Hematopoietic multipotent progenitor cell treated with erythropoietin and hydrocortisone succinate and interleukin-3 and kit ligand, for 8 days (in vitro differentiated cells): ENCODE results near the gene PLEKHG3.

ENCODE experiments used
- DNase-seq: peaks from one replicate; pipeline ENCODE4 v3.0.0-alpha.2; 2015

PLEKHG3 gene

GRCh38 chr14:64728856-64729255 is 24.6 kb downstream of the PLEKHG3 start:
- no peak for DNase-seq

GRCh38 chr14:64729386-64730060 is 25.3 kb downstream of the PLEKHG3 start:
- DNase-seq, result no peak

- no peak for DNase-seq
Observed at GRCh38 chr14:64730061-64730440, 25.8 kb downstream of the PLEKHG3 start.

- DNase-seq, result no peak
Observed at GRCh38 chr14:64730681-64731080, 26.5 kb downstream of the PLEKHG3 start.

GRCh38 chr14:64731141-64731581 is 26.9 kb downstream of the PLEKHG3 start:
- DNase-seq, result no peak

- no peak for DNase-seq
Observed at GRCh38 chr14:64732066-64732465, 27.8 kb downstream of the PLEKHG3 start.

GRCh38 chr14:64732536-64733120 is 28.4 kb downstream of the PLEKHG3 start:
- no peak for DNase-seq

- DNase-seq, result no peak
Observed at GRCh38 chr14:64733321-64733720, 29.1 kb downstream of the PLEKHG3 start.

- no peak for DNase-seq
Observed at GRCh38 chr14:64733899-64734298, 29.7 kb downstream of the PLEKHG3 start.

GRCh38 chr14:64734990-64735389 is 30.8 kb downstream of the PLEKHG3 start:
- DNase-seq, result no peak

GRCh38 chr14:64736271-64737169 is 32.3 kb downstream of the PLEKHG3 start:
- DNase-seq, result no peak

GRCh38 chr14:64737391-64738280 is 33.4 kb downstream of the PLEKHG3 start:
- DNase-seq, result no peak

- no peak for DNase-seq
Observed at GRCh38 chr14:64738281-64738804, 34.1 kb downstream of the PLEKHG3 start.

GRCh38 chr14:64741200-64741599 is 37.0 kb downstream of the PLEKHG3 start:
- DNase-seq, result no peak

GRCh38 chr14:64741961-64742360 is 37.7 kb downstream of the PLEKHG3 start:
- DNase-seq, result no peak

GRCh38 chr14:64743061-64743460 is 38.8 kb downstream of the PLEKHG3 start:
- no peak for DNase-seq

GRCh38 chr14:64745511-64746091 is 41.4 kb downstream of the PLEKHG3 start:
- DNase-seq, result no peak

- DNase-seq, result no peak
Observed at GRCh38 chr14:64746298-64747250, 42.4 kb downstream of the PLEKHG3 start.

GRCh38 chr14:64747327-64747726 is 43.1 kb downstream of the PLEKHG3 start:
- DNase-seq, result no peak

- no peak for DNase-seq
Observed at GRCh38 chr14:64748521-64748920, 44.3 kb downstream of the PLEKHG3 start.
